GM23338 (cell line): ENCODE results near the gene CLEC3A. TPM values are rescaled to one million over a fixed set of nuclear protein-coding genes. Genes with fewer than 3 reads are reported as not detected.

ENCODE experiments used
- ATAC-seq: fragments of 200-7000 bp; cut with Tn5 transposase; 3 replicates; pipeline ENCODE4 v1.9.1; 2020
- DNase-seq: peaks from one replicate; pipeline ENCODE4 v3.0.0-alpha.2; 2015; ENCODE audit warnings: low spot score
- H2AFZ ChIP-seq: fragments of 200-600 bp; sonication (generic); 2 replicates; pipeline ENCODE4 v1.8.0; 2016; ENCODE audit warnings: antibody characterized with exemption, mild to moderate bottlenecking, moderate library complexity
- H3F3A ChIP-seq: fragments of 200-600 bp; sonication (generic); replicated peaks from 2 replicates; pipeline ENCODE4 v1.8.0; 2017; ENCODE audit warnings: antibody characterized with exemption, mixed run types, low read depth
- H3K27ac ChIP-seq: fragments of 200-600 bp; sonication (generic); 2 replicates; pipeline ENCODE4 v1.6.1; 2016; ENCODE audit warnings: low read depth
- H3K27me3 ChIP-seq: fragments of 200-600 bp; sonication (generic); 2 replicates; pipeline ENCODE4 v1.8.0; 2016; ENCODE audit warnings: mild to moderate bottlenecking, mixed run types, moderate library complexity; ENCODE audit not compliant: insufficient read depth
- H3K36me3 ChIP-seq: fragments of 200-600 bp; sonication (generic); 2 replicates; pipeline ENCODE4 v1.8.0; 2016; ENCODE audit warnings: mild to moderate bottlenecking; ENCODE audit not compliant: insufficient read depth
- H3K4me1 ChIP-seq: fragments of 200-600 bp; sonication (generic); 2 replicates; pipeline ENCODE4 v1.8.0; 2016; ENCODE audit warnings: mild to moderate bottlenecking, moderate library complexity; ENCODE audit not compliant: insufficient read depth
- H3K4me2 ChIP-seq: fragments of 200-600 bp; sonication (generic); 2 replicates; pipeline ENCODE4 v1.7.1; 2017; ENCODE audit warnings: mixed run types
- H3K4me3 ChIP-seq: fragments of 200-600 bp; sonication (generic); 2 replicates; pipeline ENCODE4 v1.6.1; 2016; ENCODE audit warnings: mixed run types
- H3K79me2 ChIP-seq: fragments of 200-600 bp; sonication (generic); replicated peaks from 2 replicates; pipeline ENCODE4 v1.8.0; 2017; ENCODE audit warnings: mild to moderate bottlenecking; ENCODE audit not compliant: insufficient read depth
- H3K9me2 ChIP-seq: fragments of 200-600 bp; sonication (generic); 2 replicates; pipeline ENCODE4 v1.8.0; 2017; ENCODE audit not compliant: insufficient read depth
- H4K20me1 ChIP-seq: fragments of 200-600 bp; sonication (generic); replicated peaks from 2 replicates; pipeline ENCODE4 v1.8.0; 2017; ENCODE audit warnings: mild to moderate bottlenecking; ENCODE audit not compliant: insufficient read depth
- H3K27ac Mint-ChIP-seq: 2 replicates; pipeline ENCODE4 v1.8.0; 2020; ENCODE audit warnings: inconsistent platforms, mild to moderate bottlenecking, moderate library complexity, mixed read lengths
- H3K27me3 Mint-ChIP-seq: 3 replicates; pipeline ENCODE4 v1.8.0; 2022; ENCODE audit warnings: low read depth, mild to moderate bottlenecking, moderate library complexity, mixed read lengths, inconsistent platforms; ENCODE audit not compliant: insufficient read depth, poor library complexity
- H3K36me3 Mint-ChIP-seq: 3 replicates; pipeline ENCODE4 v1.8.0; 2021; ENCODE audit warnings: low read depth, mild to moderate bottlenecking, inconsistent platforms, moderate library complexity, mixed read lengths
- H3K4me1 Mint-ChIP-seq: 3 replicates; pipeline ENCODE4 v1.8.0; 2020; ENCODE audit warnings: mild to moderate bottlenecking, inconsistent platforms, mixed read lengths
- H3K4me3 Mint-ChIP-seq: 3 replicates; pipeline ENCODE4 v1.8.0; 2021; ENCODE audit warnings: moderate library complexity, mild to moderate bottlenecking, inconsistent platforms, mixed read lengths
- H3K9me3 Mint-ChIP-seq: 3 replicates; pipeline ENCODE4 v1.8.0; 2020; ENCODE audit warnings: moderate library complexity, mild to moderate bottlenecking, inconsistent platforms, mixed read lengths
- CREB1 ChIP-seq: fragments of 250-450 bp; sonication (Bioruptor Pico); IDR thresholded peaks from 2 replicates; pipeline ENCODE4 v1.5.0; 2020; ENCODE audit warnings: low read depth, mild to moderate bottlenecking, moderate library complexity
- CTCF ChIP-seq, 2 experiments: fragments of 200-600 bp in 1 of 2; sonication (generic) in 1 of 2; conservative IDR thresholded peaks; 2 replicates each; pipeline versions ENCODE4 v1.5.1 to v1.6.1; 2016 to 2017; ENCODE audit warnings: antibody characterized with exemption in 2 of 2, low read depth in 2 of 2, mild to moderate bottlenecking in 2 of 2, moderate library complexity in 1 of 2
- ETS1 ChIP-seq: IDR thresholded peaks from 2 replicates; pipeline ENCODE4 v1.6.1; 2016; ENCODE audit warnings: antibody characterized with exemption
- EZH2 ChIP-seq: fragments of 200-600 bp; sonication (generic); IDR thresholded peaks from one replicate; pipeline ENCODE4 v1.8.0; 2017; ENCODE audit warnings: antibody characterized with exemption, mild to moderate bottlenecking, low read depth; ENCODE audit not compliant: unreplicated experiment
- EZH2phosphoT487 ChIP-seq: fragments of 200-600 bp; sonication (generic); IDR thresholded peaks from one replicate; pipeline ENCODE4 v1.8.1; 2018; ENCODE audit warnings: antibody characterized with exemption; ENCODE audit not compliant: unreplicated experiment
- JUNB ChIP-seq: IDR thresholded peaks from one replicate; pipeline ENCODE4 v1.6.1; 2016; ENCODE audit warnings: antibody characterized with exemption; ENCODE audit not compliant: unreplicated experiment
- NANOG ChIP-seq: IDR thresholded peaks from 2 replicates; pipeline ENCODE4 v1.6.1; 2016; ENCODE audit warnings: antibody characterized with exemption, borderline replicate concordance
- POLR2AphosphoS5 ChIP-seq: IDR thresholded peaks from 2 replicates; pipeline ENCODE4 v1.6.1; 2016; ENCODE audit warnings: antibody characterized with exemption, low read depth
- REST ChIP-seq: IDR thresholded peaks from one replicate; pipeline ENCODE4 v1.6.1; 2018; ENCODE audit warnings: antibody characterized with exemption; ENCODE audit not compliant: unreplicated experiment
- STAT1 ChIP-seq: IDR thresholded peaks from one replicate; pipeline ENCODE4 v1.6.1; 2016; ENCODE audit warnings: antibody characterized with exemption; ENCODE audit not compliant: unreplicated experiment
- ZNF114 ChIP-seq: fragments of 250-450 bp; sonication (Bioruptor Pico); IDR thresholded peaks from 2 replicates; pipeline ENCODE4 v1.5.0; 2020; ENCODE audit warnings: mild to moderate bottlenecking, moderate library complexity
- ZNF331 ChIP-seq: fragments of 250-450 bp; sonication (Bioruptor Pico); IDR thresholded peaks from 2 replicates; pipeline ENCODE4 v1.5.0; 2020; ENCODE audit warnings: low read depth, mild to moderate bottlenecking, moderate library complexity
- ZNF462 ChIP-seq: fragments of 250-450 bp; sonication (Bioruptor Pico); IDR thresholded peaks from 2 replicates; pipeline ENCODE4 v1.5.0; 2020; ENCODE audit warnings: mild to moderate bottlenecking, moderate library complexity
- polyA plus RNA-seq: library from polyadenylated mRNA; unstranded; fragments of >200 nt; fragmentation: Nextera tagmentation; extraction: Ambion mirVana; gene quantifications from 2 replicates; pipeline ENCODE4 v1.2.1, GENCODE V29; 2016
- total RNA-seq: library from RNA; depleted of rRNA; stranded (reverse); fragments of >200 nt; shearing (Covaris generic); gene quantifications from 2 replicates; pipeline ENCODE4 v1.2.3, GENCODE V29; 2014

CLEC3A gene
- total and polyA plus RNA-seq, 2 experiments from 2014 or later = not detected

DNA sequence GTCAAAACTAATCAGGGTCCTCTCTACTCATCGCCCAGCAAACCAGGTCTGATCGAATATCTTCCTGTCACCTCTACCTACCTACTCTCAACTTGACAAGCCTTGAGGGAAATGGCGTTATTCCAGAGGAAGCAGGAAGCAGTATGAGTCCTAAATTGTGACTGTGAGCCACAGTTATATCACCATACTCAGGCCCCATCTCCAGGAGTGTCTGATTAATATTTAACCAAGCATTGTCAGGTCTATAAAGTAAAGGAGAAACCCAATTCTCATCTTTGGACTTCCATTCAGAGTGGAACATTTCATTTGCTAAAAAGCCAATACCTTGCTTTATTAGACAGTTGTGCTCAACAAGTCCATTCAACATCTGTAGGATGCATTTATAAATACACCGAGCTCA, 17.8 kb upstream of the CLEC3A start:
- Histone ChIP-seq H3K27me3 (no peaks in the 10 kb centered on the region), H3K79me2 (no peaks in the 10 kb centered on the region), H3K4me2 (no peak overlapping the region), H3K4me1 (peaks cover 4% of the 10 kb centered on the region; the same call in 1 of the 2 replicates), H2AFZ (no peak overlapping the region), H3K36me3 (no peaks in the 10 kb centered on the region), H3F3A (no peaks in the 10 kb centered on the region), H3K27ac (no peak overlapping the region), H3K9me2 (no peaks in the 10 kb centered on the region), H4K20me1 (no peaks in the 10 kb centered on the region), H3K4me3 (no peak overlapping the region)
- peaks cover 9% of the 10 kb centered on the region for H3K27me3 Mint-ChIP-seq
- ATAC-seq (no peak), DNase-seq (no peak)
- H3K9me3 Mint-ChIP-seq = peaks cover 6% of the 10 kb centered on the region; the same call in 1 of the 3 replicates
- TF ChIP-seq ZNF331 (CRISPR knock-in tag) (no peak), CREB1 (CRISPR knock-in tag) (no peak), EZH2 (no peak), STAT1 (no peak), REST (no peak), ETS1 (no peak), CTCF (conservative IDR thresholded peaks at IDR 0.05; ENCODE audit: low read depth in 2 of 2) (no peak), POLR2AphosphoS5 (no peak), EZH2phosphoT487 (no peak), ZNF114 (CRISPR knock-in tag) (no peak), ZNF462 (CRISPR knock-in tag) (no peak), NANOG (no peak), JUNB (no peak)
- H3K36me3 Mint-ChIP-seq = no peaks in the 10 kb centered on the region
- H3K27ac Mint-ChIP-seq = no peak overlapping the region
- H3K4me1 Mint-ChIP-seq = peaks cover 5% of the 10 kb centered on the region; the same call in 1 of the 3 replicates
- no peak overlapping the region for H3K4me3 Mint-ChIP-seq
